Thyroid gland (tissue), 4 donors: ENCODE results near the gene SPHK1. TPM values are rescaled to one million over a fixed set of nuclear protein-coding genes. Genes with fewer than 3 reads are reported as not detected.

Experiments used
- DNase-seq, 2 donors: peaks; one replicate each; pipeline ENCODE4 v3.0.0-alpha.2; 2019
- H3K27ac ChIP-seq, 3 donors: fragments of 200-600 bp; sonication (generic); 1 replicate in 2 of 3; 2 replicates in 1 of 3; pipeline ENCODE4 v1.5.1; 2016 to 2019; ENCODE audit warnings: mild to moderate bottlenecking in 1 of 3, moderate library complexity in 1 of 3
- H3K27me3 ChIP-seq: fragments of 200-600 bp; sonication (generic); one replicate; pipeline ENCODE4 v1.5.1; 2019
- H3K36me3 ChIP-seq, 2 donors: fragments of 200-600 bp; sonication (generic); one replicate each; pipeline ENCODE4 v1.5.1; 2016 to 2019
- H3K4me1 ChIP-seq, 2 donors: fragments of 200-600 bp; sonication (generic); one replicate each; pipeline ENCODE4 v1.5.1; 2017 to 2019
- H3K4me3 ChIP-seq, 3 donors: fragments of 200-600 bp; sonication (generic); replicated peaks in 1 of 3; 1 replicate in 2 of 3; 2 replicates in 1 of 3; pipeline ENCODE4 v1.5.1; 2016; ENCODE audit warnings: mild to moderate bottlenecking in 1 of 3
- H3K9me3 ChIP-seq: fragments of 200-600 bp; sonication (generic); one replicate; pipeline ENCODE4 v1.5.1; 2017
- POLR2A ChIP-seq, 2 donors: fragments of 450-650 bp; IDR thresholded peaks; one replicate each; pipeline ENCODE4 v1.6.1; 2017; ENCODE audit warnings: antibody characterized with exemption in 2 of 2, mild to moderate bottlenecking in 2 of 2, moderate library complexity in 1 of 2
- WGBS, 2 donors: methylation state at CpG; one replicate each; pipeline ENCODE4 v1.1.5; 2017; 5-methylcytosine and 5-hydroxymethylcytosine counted together
- intact Hi-C: fragments of 100-400 bp; cut with DNase I; formaldehyde crosslinking; loops from one replicate; pipeline ENCODE4 v1.15.1; 2023
- total RNA-seq, 4 donors: library from RNA; depleted of rRNA; stranded (reverse); fragments of >200 nt; gene quantifications; one replicate each; pipeline ENCODE4 v1.2.3, GENCODE V29; 2016
- TF ChIP-seq, protein P1 (sequence below), 6 experiments: fragments of 200-600 bp in 3 of 6; fragments of 450-650 bp in 3 of 6; sonication (generic) in 3 of 6; IDR thresholded peaks; one replicate each; pipeline ENCODE4 v1.5.1; 2016 to 2019; ENCODE audit warnings: antibody characterized with exemption in 6 of 6, mild to moderate bottlenecking in 2 of 6, inconsistent platforms in 1 of 6, moderate library complexity in 1 of 6

SPHK1 gene
- total RNA-seq, 4 donors from 2014 or later, result 8.5 to 24.5 (median 13.8) TPM

- H3K4me1 ChIP-seq, result peaks cover 17 to 40% of the 10 kb centered on the region in 2 donors
- H3K27ac ChIP-seq, result no peak overlapping the region
- TF ChIP-seq, protein P1, sequence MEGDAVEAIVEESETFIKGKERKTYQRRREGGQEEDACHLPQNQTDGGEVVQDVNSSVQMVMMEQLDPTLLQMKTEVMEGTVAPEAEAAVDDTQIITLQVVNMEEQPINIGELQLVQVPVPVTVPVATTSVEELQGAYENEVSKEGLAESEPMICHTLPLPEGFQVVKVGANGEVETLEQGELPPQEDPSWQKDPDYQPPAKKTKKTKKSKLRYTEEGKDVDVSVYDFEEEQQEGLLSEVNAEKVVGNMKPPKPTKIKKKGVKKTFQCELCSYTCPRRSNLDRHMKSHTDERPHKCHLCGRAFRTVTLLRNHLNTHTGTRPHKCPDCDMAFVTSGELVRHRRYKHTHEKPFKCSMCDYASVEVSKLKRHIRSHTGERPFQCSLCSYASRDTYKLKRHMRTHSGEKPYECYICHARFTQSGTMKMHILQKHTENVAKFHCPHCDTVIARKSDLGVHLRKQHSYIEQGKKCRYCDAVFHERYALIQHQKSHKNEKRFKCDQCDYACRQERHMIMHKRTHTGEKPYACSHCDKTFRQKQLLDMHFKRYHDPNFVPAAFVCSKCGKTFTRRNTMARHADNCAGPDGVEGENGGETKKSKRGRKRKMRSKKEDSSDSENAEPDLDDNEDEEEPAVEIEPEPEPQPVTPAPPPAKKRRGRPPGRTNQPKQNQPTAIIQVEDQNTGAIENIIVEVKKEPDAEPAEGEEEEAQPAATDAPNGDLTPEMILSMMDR (IDR thresholded peaks at IDR 0.05), result no peak
- TF ChIP-seq POLR2A (IDR thresholded peaks at IDR 0.05), result no peak
- H3K9me3 ChIP-seq, result no peaks in the 10 kb centered on the region
- DNase-seq, result no peak
- H3K36me3 ChIP-seq, result peaks cover 51 to 52% of the 10 kb centered on the region in 2 donors
- H3K27me3 ChIP-seq, result no peaks in the 10 kb centered on the region
- H3K4me3 ChIP-seq, result no peak overlapping the region
- WGBS, 2 donors, result 93 to 96% methylated on average over 8 of the region's 8 CpGs
- intact Hi-C loops, result no loop called here
These were observed 12.8 kb downstream of the SPHK1 start for GRCh38 chr17:76397184-76397583.

DNA sequence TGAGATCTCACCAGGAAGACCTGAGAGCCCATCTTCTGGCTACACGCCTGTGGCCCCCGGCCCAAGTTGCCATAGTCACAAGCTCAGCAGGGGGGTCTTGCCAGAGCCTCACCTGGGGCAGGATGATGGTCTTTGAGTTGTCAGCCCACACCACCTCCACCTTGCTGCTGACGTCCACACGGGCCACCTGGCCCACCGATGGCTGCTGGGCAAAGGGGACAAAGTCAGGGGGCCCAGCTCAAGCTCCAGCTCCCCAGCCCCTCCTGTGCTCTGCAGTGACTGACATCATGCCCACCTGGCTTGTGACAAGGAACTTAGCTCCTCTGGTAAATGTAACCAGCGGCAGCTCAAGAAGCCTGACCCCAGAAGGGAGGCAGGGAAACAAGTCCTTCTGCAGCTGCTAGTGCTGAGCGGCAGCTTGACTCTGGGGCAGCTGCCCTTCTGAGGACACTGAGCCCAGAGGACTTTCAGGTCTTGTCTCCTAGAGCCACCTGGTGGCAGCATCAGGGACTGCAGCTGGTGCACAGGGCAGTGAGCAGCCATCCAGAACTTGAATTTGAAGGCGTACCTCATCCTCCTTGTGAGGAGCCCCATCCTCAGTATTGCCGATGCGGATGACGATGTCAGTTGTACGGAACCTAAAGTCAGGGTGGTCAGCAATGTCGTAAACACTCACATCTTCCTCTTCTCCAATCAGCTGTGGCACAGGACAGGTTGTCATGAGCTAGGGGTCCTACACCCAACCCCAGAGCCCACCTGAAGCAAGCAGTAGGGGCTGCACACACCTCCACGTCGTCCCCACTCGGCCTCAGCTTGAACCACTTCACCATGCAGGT lies 13.5 kb downstream of the SPHK1 start:
- H3K36me3 ChIP-seq, result peaks cover 57 to 59% of the 10 kb centered on the region in 2 donors
- 64 to 69% methylated on average over 6 to 16 of the region's 16 CpGs for WGBS, 2 donors
- H3K9me3 ChIP-seq, result no peaks in the 10 kb centered on the region

DNA sequence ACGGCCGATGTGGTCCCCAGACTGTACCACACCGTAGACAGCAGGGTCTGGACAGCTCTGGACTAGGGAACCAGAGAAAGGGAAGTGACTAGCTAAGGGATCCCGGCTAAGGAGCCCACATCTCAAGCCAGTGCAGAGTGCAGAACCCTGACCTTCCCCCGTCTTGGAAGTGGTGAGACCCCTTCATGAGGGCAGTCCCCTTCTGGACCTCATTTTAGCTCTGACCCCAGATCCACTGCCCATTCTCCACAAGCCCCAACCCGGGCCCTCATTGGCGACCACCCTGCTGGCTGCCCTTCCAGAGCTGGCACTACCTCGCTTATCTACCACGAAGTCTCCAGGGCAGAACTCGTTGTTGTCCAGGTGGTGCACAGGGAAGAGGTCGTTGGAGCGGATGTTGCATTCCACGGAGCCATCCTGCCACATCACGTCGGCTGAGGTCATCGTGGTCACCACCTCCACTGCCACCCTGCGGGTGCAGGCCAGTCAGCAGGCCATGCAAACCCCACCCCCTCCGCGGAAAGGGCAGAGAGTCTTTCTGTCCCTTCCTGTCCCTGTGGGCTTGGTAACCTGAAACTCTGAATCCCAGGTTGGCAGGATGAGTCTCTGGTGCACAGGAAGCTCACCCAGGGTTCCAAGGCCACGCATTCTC lies 14.2 kb downstream of the SPHK1 start:
- H3K36me3 ChIP-seq, result peaks cover 57 to 60% of the 10 kb centered on the region in 2 donors
- no peak overlapping the region for H3K27ac ChIP-seq
- H3K9me3 ChIP-seq, result no peaks in the 10 kb centered on the region
- TF ChIP-seq, protein P1 (IDR thresholded peaks at IDR 0.05), result no peak
- TF ChIP-seq POLR2A (IDR thresholded peaks at IDR 0.05), result no peak
- peaks cover 8 to 25% of the 10 kb centered on the region in 2 donors for H3K4me1 ChIP-seq
- intact Hi-C loops, result loop anchor here (2.0 kb wide), 1 partner anchor 94 kb away; no protein-coding TSS in a partner anchor
- DNase-seq, result peak; percentile 35 to 64
- 64 to 80% methylated on average over 14 to 16 of the region's 20 CpGs for WGBS, 2 donors
- H3K27me3 ChIP-seq, result no peaks in the 10 kb centered on the region
- H3K4me3 ChIP-seq, result no peak overlapping the region

More for the DNA sequence above, 13.5 kb downstream of the SPHK1 start:
- intact Hi-C loops, result loop anchor here (2.0 kb wide), 1 partner anchor 93 kb away; no protein-coding TSS in a partner anchor
- Histone ChIP-seq H3K4me3 (no peak overlapping the region), H3K27ac (peak overlapping the region in 1 of 3 donors; percentile 22), H3K4me1 (peaks cover 13 to 33% of the 10 kb centered on the region in 2 donors), H3K27me3 (no peaks in the 10 kb centered on the region)
- TF ChIP-seq, protein P1 (IDR thresholded peaks at IDR 0.05), result peak; percentile 96 to 98 (median 98)
- no peak for TF ChIP-seq POLR2A (IDR thresholded peaks at IDR 0.05)
- DNase-seq, result peak; percentile 91 to 95

DNA sequence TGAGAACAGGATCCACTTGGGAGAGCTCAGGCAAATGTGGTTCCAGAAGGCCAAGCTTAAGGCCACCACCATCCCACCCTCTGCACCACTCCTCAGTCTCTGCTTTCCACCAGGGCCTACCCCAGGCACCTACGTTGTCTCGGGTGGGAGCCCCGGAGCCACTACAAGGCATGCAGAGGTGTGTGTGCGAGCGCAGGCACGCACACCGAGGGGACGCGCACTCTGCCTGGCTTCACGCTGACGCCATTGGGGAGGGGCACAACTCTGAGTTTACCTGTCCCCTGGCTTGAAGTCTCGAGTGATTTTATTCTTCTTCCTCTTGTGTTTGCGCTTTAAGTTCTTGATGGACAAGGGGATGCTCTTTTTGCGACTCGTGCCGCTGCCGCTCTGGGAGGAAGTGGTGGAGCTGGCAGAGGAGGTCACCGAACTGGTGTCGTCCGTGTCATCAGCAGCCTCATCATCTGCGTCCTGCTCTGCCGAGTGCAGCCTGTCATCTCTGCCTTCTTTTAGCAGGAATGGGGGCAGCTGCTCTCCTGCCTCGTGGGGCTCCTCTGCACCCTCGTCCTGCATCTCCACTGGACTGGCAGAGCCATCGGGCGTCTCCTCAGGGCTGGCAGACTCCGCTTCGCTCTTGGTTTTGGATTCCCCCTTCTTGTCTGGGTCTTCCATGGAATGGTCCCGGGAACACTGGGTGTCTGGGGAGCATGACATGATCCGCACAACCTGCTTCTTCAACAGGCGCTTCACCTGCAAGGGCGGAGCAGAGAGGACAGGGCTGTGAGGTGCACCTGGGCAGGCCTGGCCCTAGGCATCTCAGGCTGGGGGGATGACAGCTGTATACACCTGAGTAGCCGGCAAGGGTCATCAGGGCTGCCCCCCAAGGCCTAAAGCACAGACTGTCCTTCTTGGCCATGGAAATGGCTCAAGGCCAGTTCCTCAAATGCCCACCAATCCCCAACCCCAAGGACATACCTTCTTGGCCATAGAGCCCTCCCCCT lies 15.1 kb downstream of the SPHK1 start:
- Histone ChIP-seq H3K4me3 (no peak overlapping the region), H3K27me3 (no peaks in the 10 kb centered on the region), H3K27ac (no peak overlapping the region), H3K9me3 (no peaks in the 10 kb centered on the region), H3K36me3 (peaks cover 60 to 65% of the 10 kb centered on the region in 2 donors), H3K4me1 (peaks cover under 1 to 17% of the 10 kb centered on the region in 2 donors)
- no peak for DNase-seq
- TF ChIP-seq, protein P1 (IDR thresholded peaks at IDR 0.05), result no peak
- TF ChIP-seq POLR2A (IDR thresholded peaks at IDR 0.05), result no peak
- WGBS, 2 donors, result 94 to 96% methylated on average over 27 to 33 of the region's 33 CpGs
- intact Hi-C loops, result loop anchor here (2.0 to 10.0 kb wide), 2 partner anchors 95 to 275 kb away; no protein-coding TSS in a partner anchor
